Esophagus squamous epithelium (tissue), 5 donors: Measurements from ENCODE around the gene ZDHHC14. TPM values are rescaled to one million over a fixed set of nuclear protein-coding genes. Genes with fewer than 3 reads are reported as not detected.

Source experiments
- DNase-seq: peaks from one replicate; lab custom pipeline; 2025; lab: John Stamatoyannopoulos, UW
- H3K27ac ChIP-seq, 4 donors: fragments of 200-600 bp; sonication (generic); one replicate each; pipeline ENCODE4 v1.5.1; 2016 to 2019; ENCODE audit warnings: mild to moderate bottlenecking in 1 of 4
- H3K27me3 ChIP-seq, 4 donors: fragments of 200-600 bp; sonication (generic); 1 replicate in 3 of 4; 2 replicates in 1 of 4; pipeline versions ENCODE4 v1.5.1 to v1.6.0; 2017 to 2021; ENCODE audit warnings: antibody characterized with exemption in 1 of 4
- H3K36me3 ChIP-seq, 3 donors: fragments of 200-600 bp; sonication (generic); one replicate each; pipeline ENCODE4 v1.5.1; 2016 to 2019
- H3K4me1 ChIP-seq, 3 donors: fragments of 200-600 bp; sonication (generic); one replicate each; pipeline ENCODE4 v1.5.1; 2017 to 2019
- H3K4me3 ChIP-seq, 4 donors: fragments of 200-600 bp; sonication (generic); 1 replicate in 3 of 4; 2 replicates in 1 of 4; pipeline ENCODE4 v1.5.1; 2016 to 2019; ENCODE audit warnings: mild to moderate bottlenecking in 2 of 4, moderate library complexity in 1 of 4
- H3K9me3 ChIP-seq, 3 donors: fragments of 200-600 bp; sonication (generic); one replicate each; pipeline ENCODE4 v1.5.1; 2016 to 2019
- POLR2A ChIP-seq, 4 donors: fragments of 450-650 bp; IDR thresholded peaks; one replicate each; pipeline ENCODE4 v1.6.1; 2017; ENCODE audit warnings: antibody characterized with exemption in 4 of 4, mild to moderate bottlenecking in 4 of 4, moderate library complexity in 3 of 4
- WGBS, 2 donors: methylation state at CpG; one replicate each; pipeline ENCODE4 v1.1.5; 2018; 5-methylcytosine and 5-hydroxymethylcytosine counted together
- intact Hi-C: fragments of 100-400 bp; cut with DNase I; formaldehyde crosslinking; loops from one replicate; pipeline ENCODE4 v1.15.0; 2022
- total RNA-seq, 4 donors: library from RNA; depleted of rRNA; stranded (reverse); fragments of >200 nt; gene quantifications; one replicate each; pipeline ENCODE4 v1.1.0, GENCODE V29; 2016
- TF ChIP-seq, protein P1 (sequence below), 6 experiments: fragments of 450-650 bp in 4 of 6; fragments of 200-600 bp in 2 of 6; sonication (generic) in 2 of 6; IDR thresholded peaks; one replicate each; pipeline ENCODE4 v1.5.1; 2016 to 2019; ENCODE audit warnings: antibody characterized with exemption in 6 of 6, mild to moderate bottlenecking in 4 of 6, moderate library complexity in 4 of 6
- donor health status: DM: yes; HTN: yes; CAD: no.

ZDHHC14 gene
- total RNA-seq, 4 donors from 2014 or later: 6.1 to 15.6 (median 6.9) TPM

- Histone ChIP-seq H3K27me3 (no peaks in the 10 kb centered on the region), H3K36me3 (peaks cover 0 to 6% (median 0%) of the 10 kb centered on the region in 3 donors), H3K4me1 (no peaks in the 10 kb centered on the region), H3K9me3 (no peaks in the 10 kb centered on the region), H3K27ac (no peak overlapping the region), H3K4me3 (no peak overlapping the region)
- TF ChIP-seq, protein P1, sequence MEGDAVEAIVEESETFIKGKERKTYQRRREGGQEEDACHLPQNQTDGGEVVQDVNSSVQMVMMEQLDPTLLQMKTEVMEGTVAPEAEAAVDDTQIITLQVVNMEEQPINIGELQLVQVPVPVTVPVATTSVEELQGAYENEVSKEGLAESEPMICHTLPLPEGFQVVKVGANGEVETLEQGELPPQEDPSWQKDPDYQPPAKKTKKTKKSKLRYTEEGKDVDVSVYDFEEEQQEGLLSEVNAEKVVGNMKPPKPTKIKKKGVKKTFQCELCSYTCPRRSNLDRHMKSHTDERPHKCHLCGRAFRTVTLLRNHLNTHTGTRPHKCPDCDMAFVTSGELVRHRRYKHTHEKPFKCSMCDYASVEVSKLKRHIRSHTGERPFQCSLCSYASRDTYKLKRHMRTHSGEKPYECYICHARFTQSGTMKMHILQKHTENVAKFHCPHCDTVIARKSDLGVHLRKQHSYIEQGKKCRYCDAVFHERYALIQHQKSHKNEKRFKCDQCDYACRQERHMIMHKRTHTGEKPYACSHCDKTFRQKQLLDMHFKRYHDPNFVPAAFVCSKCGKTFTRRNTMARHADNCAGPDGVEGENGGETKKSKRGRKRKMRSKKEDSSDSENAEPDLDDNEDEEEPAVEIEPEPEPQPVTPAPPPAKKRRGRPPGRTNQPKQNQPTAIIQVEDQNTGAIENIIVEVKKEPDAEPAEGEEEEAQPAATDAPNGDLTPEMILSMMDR (IDR thresholded peaks at IDR 0.05): no peak
- WGBS, 2 donors: 92 to 100% methylated on average over 3 to 5 of the region's 7 CpGs
- no peak for DNase-seq
- intact Hi-C loops: no loop called here
These were observed 295.3 kb downstream of the ZDHHC14 start for GRCh38 chr6:157676241-157676640.

DNA sequence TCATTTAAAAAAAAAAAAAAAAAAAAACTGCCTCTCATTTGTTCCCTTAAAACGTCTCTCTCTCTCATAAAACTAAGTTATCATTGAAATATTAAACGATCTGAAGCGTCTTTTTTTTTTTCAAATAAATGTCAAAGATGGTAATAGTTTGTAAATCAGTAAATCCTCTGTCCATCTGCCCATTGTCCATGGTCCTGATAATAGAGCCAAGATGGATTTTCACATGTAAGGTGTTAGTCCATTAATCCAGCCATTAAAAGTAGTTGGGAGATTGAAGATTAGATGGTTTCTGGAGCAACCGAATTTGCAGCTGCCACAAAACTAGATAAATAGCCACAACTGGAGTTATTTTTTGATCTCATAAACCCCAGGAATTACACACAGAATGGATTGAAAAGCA, 296.2 kb downstream of the ZDHHC14 start:
- H3K36me3 ChIP-seq: peaks cover 0 to 6% (median 0%) of the 10 kb centered on the region in 3 donors
- TF ChIP-seq, protein P1 (IDR thresholded peaks at IDR 0.05): no peak
- no peak for TF ChIP-seq POLR2A (IDR thresholded peaks at IDR 0.05)
- no peaks in the 10 kb centered on the region for H3K4me1 ChIP-seq
- no peak overlapping the region for H3K27ac ChIP-seq
- intact Hi-C loops: no loop called here
- no peak for DNase-seq
- H3K9me3 ChIP-seq: no peaks in the 10 kb centered on the region
- H3K4me3 ChIP-seq: no peak overlapping the region
- 88% methylated on average over 4 of the region's 4 CpGs for WGBS, 2 donors
- no peaks in the 10 kb centered on the region for H3K27me3 ChIP-seq

DNA sequence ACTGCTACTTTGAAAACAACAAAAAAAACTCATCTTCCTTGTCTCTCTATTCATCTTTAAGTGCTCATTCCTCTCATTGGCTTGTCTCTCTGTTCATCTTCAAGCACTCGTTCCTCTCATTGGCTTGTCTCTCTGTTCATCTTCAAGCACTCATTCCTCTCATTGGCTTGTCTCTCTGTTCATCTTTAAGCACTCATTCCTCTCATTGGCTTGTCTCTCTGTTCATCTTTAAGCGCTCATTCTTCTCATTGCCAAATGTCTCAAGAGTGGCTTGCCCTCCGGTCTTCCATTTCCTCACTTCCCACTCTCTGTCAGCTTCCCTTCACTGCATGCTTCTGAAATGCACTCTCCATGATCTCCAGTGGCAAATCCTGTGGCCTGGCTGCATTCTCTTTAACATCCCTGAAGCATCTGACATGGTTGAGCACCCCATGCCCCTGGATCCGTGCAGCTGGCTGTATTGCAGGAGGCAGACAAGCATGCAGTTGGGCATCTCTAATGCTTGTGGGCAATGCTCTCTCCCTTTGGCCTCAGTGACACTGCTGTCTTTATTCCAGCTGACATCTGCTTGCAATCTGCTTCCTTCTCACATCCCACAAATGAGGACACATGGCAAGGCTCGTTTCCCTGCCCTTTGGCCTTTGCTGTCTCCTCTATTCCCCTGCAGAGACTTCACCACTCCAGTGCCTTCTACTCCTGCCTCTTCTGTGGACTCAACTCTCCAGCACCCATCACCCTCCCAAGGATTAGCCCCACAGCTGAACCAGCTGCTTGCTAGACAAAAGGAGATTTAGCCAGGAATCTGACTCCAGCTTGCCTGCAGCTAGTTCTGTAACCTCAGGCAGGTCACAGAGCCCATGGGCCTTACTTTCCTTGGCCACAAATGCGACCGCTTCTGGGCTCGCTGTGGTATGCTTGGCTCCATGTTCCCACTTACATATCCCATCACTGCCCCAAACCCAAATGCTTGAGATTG, 298.9 kb downstream of the ZDHHC14 start:
- DNase-seq: no peak
- H3K36me3 ChIP-seq: no peaks in the 10 kb centered on the region
- H3K4me3 ChIP-seq: no peak overlapping the region
- H3K27me3 ChIP-seq: no peaks in the 10 kb centered on the region
- intact Hi-C loops: no loop called here
- 80 to 87% methylated on average over 8 of the region's 8 CpGs for WGBS, 2 donors
- H3K4me1 ChIP-seq: peaks cover 0 to 6% (median 0%) of the 10 kb centered on the region in 3 donors
- H3K27ac ChIP-seq: no peak overlapping the region
- H3K9me3 ChIP-seq: no peaks in the 10 kb centered on the region
- TF ChIP-seq, protein P1 (IDR thresholded peaks at IDR 0.05): no peak
- no peak for TF ChIP-seq POLR2A (IDR thresholded peaks at IDR 0.05)

GRCh38 chr6:157681041-157681650, 300.2 kb downstream of the ZDHHC14 start:
- intact Hi-C loops: no loop called here
- 80 to 86% methylated on average over 10 to 12 of the region's 18 CpGs for WGBS, 2 donors

More at GRCh38 chr6:157681041-157681650, 300.2 kb downstream of the ZDHHC14 start:
- no peaks in the 10 kb centered on the region for H3K9me3 ChIP-seq
- no peak for DNase-seq
- TF ChIP-seq POLR2A (IDR thresholded peaks at IDR 0.05): no peak
- TF ChIP-seq, protein P1 (IDR thresholded peaks at IDR 0.05): no peak
- no peak overlapping the region for H3K4me3 ChIP-seq
- H3K36me3 ChIP-seq: no peaks in the 10 kb centered on the region
- no peaks in the 10 kb centered on the region for H3K27me3 ChIP-seq
- H3K27ac ChIP-seq: no peak overlapping the region
- peaks cover 0 to 6% (median 0%) of the 10 kb centered on the region in 3 donors for H3K4me1 ChIP-seq
